CD14-positive monocyte (primary cell): ENCODE results near the gene EGR2. TPM values are rescaled to one million over a fixed set of nuclear protein-coding genes. Genes with fewer than 3 reads are reported as not detected.

Experiments used
- DNase-seq, 3 donors: peaks; one replicate each; pipeline ENCODE4 v3.0.0-alpha.2; 2011 to 2022
- H2AFZ ChIP-seq: 2 replicates; pipeline ENCODE4 v1.6.0; 2012; ENCODE audit warnings: mild to moderate bottlenecking, low read depth, low read length, inconsistent platforms; ENCODE audit not compliant: insufficient read depth, poor library complexity, severe bottlenecking
- H3K27ac ChIP-seq, 2 donors: 1 replicate in 1 of 2; 2 replicates in 1 of 2; pipeline ENCODE4 v1.5.1; 2012 to 2013; ENCODE audit warnings: low read length in 2 of 2, control low read depth in 1 of 2, inconsistent platforms in 1 of 2, low read depth in 1 of 2, mild to moderate bottlenecking in 1 of 2
- H3K27me3 ChIP-seq, 2 donors: one replicate each; pipeline versions ENCODE4 v1.6.0 to v1.6.1; 2011 to 2013; ENCODE audit warnings: low read length in 2 of 2; ENCODE audit not compliant: control insufficient read depth in 2 of 2, insufficient read depth in 2 of 2
- H3K36me3 ChIP-seq, 2 donors: replicated peaks in 1 of 2; 1 replicate in 1 of 2; 2 replicates in 1 of 2; pipeline versions ENCODE4 v1.5.1 to v1.6.1; 2012 to 2013; ENCODE audit warnings: low read length in 2 of 2, control low read depth in 1 of 2, inconsistent platforms in 1 of 2, mild to moderate bottlenecking in 1 of 2; ENCODE audit not compliant: insufficient read depth in 2 of 2, control insufficient read depth in 1 of 2
- H3K4me1 ChIP-seq, 2 donors: 1 replicate in 1 of 2; 2 replicates in 1 of 2; pipeline versions ENCODE4 v1.5.1 to v1.6.1; 2012 to 2013; ENCODE audit warnings: low read length in 2 of 2, control low read depth in 1 of 2, inconsistent platforms in 1 of 2, mild to moderate bottlenecking in 1 of 2, moderate library complexity in 1 of 2; ENCODE audit not compliant: insufficient read depth in 2 of 2, control insufficient read depth in 1 of 2
- H3K4me2 ChIP-seq: replicated peaks from 2 replicates; pipeline ENCODE3; 2012; ENCODE audit warnings: low read length, moderate library complexity, mild to moderate bottlenecking; ENCODE audit not compliant: poor library complexity, severe bottlenecking; ENCODE audit errors: extremely low read depth
- H3K4me3 ChIP-seq, 3 experiments: fragments of 200-600 bp in 1 of 3; sonication (generic) in 1 of 3; replicated peaks in 1 of 3; 1 replicate in 2 of 3; 2 replicates in 1 of 3; pipeline ENCODE4 v1.5.1; 2011 to 2013; ENCODE audit warnings: low read length in 3 of 3, mild to moderate bottlenecking in 3 of 3, control low read depth in 2 of 3, low read depth in 2 of 3, inconsistent platforms in 1 of 3, moderate library complexity in 1 of 3
- H3K79me2 ChIP-seq: 2 replicates; pipeline ENCODE4 v1.6.0; 2012; ENCODE audit warnings: mild to moderate bottlenecking, control low read depth, inconsistent platforms, low read length, moderate library complexity; ENCODE audit not compliant: insufficient read depth
- H3K9ac ChIP-seq: 2 replicates; pipeline ENCODE4 v1.6.0; 2017; ENCODE audit warnings: low read length, mild to moderate bottlenecking; ENCODE audit not compliant: insufficient read depth, poor library complexity, severe bottlenecking
- H3K9me3 ChIP-seq, 2 donors: replicated peaks in 1 of 2; 1 replicate in 1 of 2; 2 replicates in 1 of 2; pipeline versions ENCODE4 v1.5.1 to v1.6.1; 2012 to 2013; ENCODE audit warnings: low read length in 2 of 2, control low read depth in 1 of 2; ENCODE audit not compliant: control insufficient read depth in 1 of 2, insufficient read depth in 1 of 2
- H4K20me1 ChIP-seq: 2 replicates; pipeline ENCODE4 v1.6.0; 2012; ENCODE audit warnings: mild to moderate bottlenecking, low read length, control low read depth, moderate library complexity; ENCODE audit not compliant: insufficient read depth
- H3K27ac Mint-ChIP-seq, 7 donors: one replicate each; pipeline ENCODE4 v1.8.0; 2020; ENCODE audit warnings: mild to moderate bottlenecking in 7 of 7, mixed read lengths in 7 of 7, moderate library complexity in 6 of 7, inconsistent platforms in 2 of 7
- H3K27me3 Mint-ChIP-seq, 3 donors: one replicate each; pipeline ENCODE4 v1.8.0; 2021 to 2022; ENCODE audit warnings: low read depth in 3 of 3, mild to moderate bottlenecking in 3 of 3, mixed read lengths in 3 of 3, moderate library complexity in 3 of 3, inconsistent platforms in 1 of 3
- H3K36me3 Mint-ChIP-seq, 2 donors: one replicate each; pipeline ENCODE4 v1.8.0; 2020; ENCODE audit warnings: mixed read lengths in 2 of 2, inconsistent platforms in 1 of 2, mild to moderate bottlenecking in 1 of 2
- H3K4me1 Mint-ChIP-seq: one replicate; pipeline ENCODE4 v1.8.0; 2020; ENCODE audit warnings: mild to moderate bottlenecking, mixed read lengths
- H3K4me3 Mint-ChIP-seq, 2 donors: one replicate each; pipeline ENCODE4 v1.8.0; 2020; ENCODE audit warnings: mild to moderate bottlenecking in 2 of 2, mixed read lengths in 2 of 2, moderate library complexity in 1 of 2
- H3K9me3 Mint-ChIP-seq, 7 donors: one replicate each; pipeline ENCODE4 v1.8.0; 2020 to 2022; ENCODE audit warnings: mixed read lengths in 7 of 7, mild to moderate bottlenecking in 6 of 7, moderate library complexity in 6 of 7, inconsistent platforms in 2 of 7
- CTCF ChIP-seq: fragments of 200-600 bp; IDR thresholded peaks from one replicate; pipeline ENCODE4 v1.8.0; 2022; ENCODE audit warnings: antibody characterized with exemption, mild to moderate bottlenecking
- WGBS: methylation state at CpG from one replicate; pipeline ENCODE4 v1.1.5; 2013; ENCODE audit warnings: missing lambda C conversion rate; ENCODE audit not compliant: insufficient coverage; 5-methylcytosine and 5-hydroxymethylcytosine counted together
- intact Hi-C, 2 donors: fragments of 100-400 bp; cut with micrococcal nuclease; formaldehyde crosslinking; loops; one replicate each; pipeline versions ENCODE4 v1.15.0 to v1.15.1; 2023
- polyA plus RNA-seq, 3 donors: library from polyadenylated mRNA; depleted of rRNA in 1 of 3; unstranded in 2 of 3; stranded (reverse) in 1 of 3; fragments of 300-500 nt in 2 of 3; fragments of >200 nt in 1 of 3; fragmentation: Illumina TruSeq in 2 of 3; gene quantifications; 1 replicate in 2 of 3; 2 replicates in 1 of 3; pipeline ENCODE4 v1.2.3, GENCODE V29; 2012 to 2021

Gene EGR2
- polyA plus RNA-seq, 3 donors = 9.9 to 54.9 (median 10.3) TPM

DNA sequence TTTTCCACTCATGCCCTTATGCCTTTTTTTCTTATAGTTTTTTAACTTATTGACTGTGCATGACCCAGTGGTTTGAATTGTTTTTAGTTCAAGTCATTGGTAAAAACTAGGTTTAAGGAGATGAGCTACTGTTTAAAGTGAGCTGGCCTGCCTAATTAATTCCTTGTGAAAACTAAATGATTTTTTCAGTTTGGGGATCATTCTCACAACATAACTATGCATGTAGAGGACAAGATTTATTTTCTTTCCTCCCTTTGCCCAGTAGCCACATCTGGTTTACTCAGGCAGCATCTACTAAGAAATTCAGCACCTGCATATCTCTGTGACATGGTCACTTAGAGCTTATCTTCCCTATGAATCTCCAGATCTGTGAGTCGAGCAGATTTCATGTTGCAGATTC lies 9.9 kb downstream of the EGR2 start:
- Histone ChIP-seq H3K9ac (no peak overlapping the region), H2AFZ (no peak overlapping the region), H3K4me1 (peaks cover 22 to 30% of the 10 kb centered on the region in 2 donors), H3K27ac (no peak overlapping the region), H3K27me3 (no peaks in the 10 kb centered on the region), H3K4me2 (peak overlapping the region; percentile 97), H3K36me3 (peaks cover 5 to 26% of the 10 kb centered on the region in 2 donors), H3K9me3 (no peaks in the 10 kb centered on the region), H3K79me2 (peaks cover 52% of the 10 kb centered on the region), H4K20me1 (peaks cover 39% of the 10 kb centered on the region), H3K4me3 (peak overlapping the region in 1 of 3 experiments; percentile 91)
- H3K9me3 Mint-ChIP-seq = peaks cover 0 to 5% (median 0%) of the 10 kb centered on the region in 7 donors
- intact Hi-C loops = no loop called here
- peaks cover 36% of the 10 kb centered on the region for H3K4me1 Mint-ChIP-seq
- WGBS = no CpG with 5 or more reads among the region's 1 CpG
- DNase-seq = no peak
- peak overlapping the region; percentile 93 to 94 for H3K4me3 Mint-ChIP-seq
- H3K36me3 Mint-ChIP-seq = peaks cover 26 to 32% of the 10 kb centered on the region in 2 donors
- H3K27me3 Mint-ChIP-seq = peaks cover 0 to 2% (median 2%) of the 10 kb centered on the region in 3 donors
- TF ChIP-seq CTCF = no peak
- peak overlapping the region in 1 of 7 donors; percentile 99 for H3K27ac Mint-ChIP-seq

GRCh38 chr10:62805231-62806099 lies 10.7 kb downstream of the EGR2 start:
- peak overlapping the region; percentile 97 for H3K4me2 ChIP-seq
- H3K79me2 ChIP-seq = peaks cover 52% of the 10 kb centered on the region
- Mint-ChIP-seq H3K9me3 (peaks cover 0 to 5% (median 0%) of the 10 kb centered on the region in 7 donors), H3K27me3 (peaks cover 1 to 2% (median 2%) of the 10 kb centered on the region in 3 donors), H3K4me1 (peaks cover 36% of the 10 kb centered on the region), H3K27ac (peak overlapping the region; percentile 80 to 99 (median 87)), H3K4me3 (peak overlapping the region; percentile 93 to 94), H3K36me3 (peaks cover 24 to 26% of the 10 kb centered on the region in 2 donors)
- peak overlapping the region; percentile 33 to 94 for H3K27ac ChIP-seq
- WGBS = 4% methylated on average over 65 of the region's 77 CpGs
- H3K4me1 ChIP-seq = peaks cover 22 to 30% of the 10 kb centered on the region in 2 donors
- intact Hi-C loops = no loop called here
- no peaks in the 10 kb centered on the region for H3K9me3 ChIP-seq
- H3K9ac ChIP-seq = peak overlapping the region; percentile 97
- no peak for TF ChIP-seq CTCF
- H4K20me1 ChIP-seq = peaks cover 39% of the 10 kb centered on the region
- H3K36me3 ChIP-seq = peaks cover 5 to 23% of the 10 kb centered on the region in 2 donors
- DNase-seq = no peak
- peak overlapping the region; percentile 69 to 91 (median 70) for H3K4me3 ChIP-seq
- no peaks in the 10 kb centered on the region for H3K27me3 ChIP-seq
- peak overlapping the region; percentile 96 for H2AFZ ChIP-seq
